CD4-positive, alpha-beta T cell treated with Interleukin-6 for 4 hours (primary cell): Measurements from ENCODE around the gene CYREN.
"Not testable (repeated sequence)": the region's sequence is repeated elsewhere in the genome, so short reads cannot be mapped to it uniquely, and the experiment has no call there.

Experiments used
- DNase-seq: peaks from one replicate; pipeline ENCODE4 v3.0.0-alpha.2; 2020; ENCODE audit warnings: mixed read lengths

The CYREN gene

DNA sequence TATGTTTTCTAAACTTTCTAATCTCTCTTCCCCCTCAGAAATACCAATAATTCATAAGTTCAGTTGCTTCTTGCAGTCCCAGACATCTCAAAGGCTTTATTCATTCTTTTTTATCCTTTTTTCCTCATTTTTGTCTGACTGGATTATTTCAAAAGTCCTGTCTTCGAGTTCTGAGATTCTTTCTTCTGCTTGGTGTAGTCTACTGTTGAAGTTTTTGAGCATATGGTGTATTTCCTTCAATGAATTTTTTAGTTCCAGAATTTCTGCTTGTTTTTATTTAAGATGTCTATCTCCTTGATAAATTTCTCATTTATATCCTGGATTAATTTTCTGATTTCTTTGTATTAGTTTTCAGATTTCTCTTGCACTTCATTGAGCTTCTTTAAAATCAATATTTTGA lies 14.2 kb downstream of the CYREN start:
- no peak for DNase-seq

DNA sequence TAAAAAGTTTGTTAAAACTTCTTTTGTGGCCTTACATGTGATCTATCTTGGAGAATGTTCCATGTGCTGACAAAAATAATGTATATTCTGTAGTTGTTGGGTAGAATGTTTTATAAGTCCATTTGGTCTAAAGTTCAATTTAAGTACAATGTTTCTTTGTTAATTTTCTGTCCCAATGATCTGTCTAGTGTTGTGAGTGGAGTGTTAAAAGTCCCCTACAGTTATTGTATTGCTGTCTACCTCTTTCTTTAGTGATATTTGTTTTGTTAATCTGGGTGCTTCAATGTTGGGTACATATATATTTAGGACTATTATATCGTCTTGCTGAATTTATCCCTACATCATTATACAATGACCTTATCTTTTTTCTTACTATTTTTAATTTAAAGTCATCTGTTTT lies 15.8 kb downstream of the CYREN start:
- DNase-seq = no peak

DNA sequence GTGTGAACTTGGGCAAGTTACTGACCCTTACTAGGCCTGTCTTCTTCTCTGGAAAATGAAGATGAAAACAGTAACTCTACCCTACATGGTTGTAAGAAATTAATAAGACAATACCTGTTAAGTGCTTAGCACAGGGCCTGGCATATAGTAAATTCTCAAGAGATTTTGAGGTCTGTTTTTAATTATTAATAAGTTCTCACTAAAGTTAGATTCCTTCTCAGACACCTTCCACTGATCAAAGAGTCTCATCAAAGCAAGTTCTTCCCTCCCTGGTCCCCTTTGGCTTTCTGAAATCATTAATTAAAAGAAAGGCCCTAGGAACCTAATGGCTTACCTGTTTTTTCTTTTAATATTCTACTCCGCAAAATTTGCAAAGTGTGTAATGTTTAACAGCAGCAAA lies 18.1 kb downstream of the CYREN start:
- DNase-seq = no peak

DNA sequence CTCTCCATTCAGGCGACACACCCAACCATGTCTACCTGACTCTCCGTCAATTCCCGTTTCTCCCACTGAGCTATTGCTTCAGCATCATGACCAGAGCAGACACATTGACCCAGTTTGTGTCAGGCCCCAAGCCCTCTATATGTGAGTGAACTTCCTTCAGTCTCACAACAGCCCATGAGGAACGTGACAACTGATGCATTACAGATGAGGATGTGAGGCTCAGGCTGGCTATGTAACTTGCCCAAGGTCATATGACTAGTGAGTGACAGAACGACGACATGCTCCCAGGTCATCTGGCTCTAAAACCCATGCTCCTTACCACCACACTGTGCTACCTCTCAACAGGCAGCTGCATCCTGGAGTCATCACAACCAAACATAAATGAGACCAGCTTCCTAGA lies 19.0 kb downstream of the CYREN start:
- no peak for DNase-seq

DNA sequence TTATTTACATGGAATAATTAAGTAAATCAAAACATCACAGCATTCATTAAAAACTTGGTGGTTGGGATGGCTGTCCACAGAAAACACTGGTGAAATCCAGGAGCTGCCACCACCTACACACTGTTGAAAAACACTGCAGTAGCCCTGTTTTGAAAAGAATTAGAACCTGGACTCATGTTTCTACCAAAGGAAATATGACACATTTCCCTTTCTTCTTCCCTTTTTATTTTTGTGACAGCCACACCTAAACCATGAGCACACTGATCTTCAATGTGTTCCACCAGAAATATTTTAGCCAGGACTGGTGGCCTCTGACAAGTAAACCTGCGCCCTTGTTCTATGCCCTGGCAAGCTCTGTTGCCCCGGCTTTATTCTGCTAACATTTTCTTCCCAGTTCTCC lies 19.4 kb downstream of the CYREN start:
- no peak for DNase-seq

DNA sequence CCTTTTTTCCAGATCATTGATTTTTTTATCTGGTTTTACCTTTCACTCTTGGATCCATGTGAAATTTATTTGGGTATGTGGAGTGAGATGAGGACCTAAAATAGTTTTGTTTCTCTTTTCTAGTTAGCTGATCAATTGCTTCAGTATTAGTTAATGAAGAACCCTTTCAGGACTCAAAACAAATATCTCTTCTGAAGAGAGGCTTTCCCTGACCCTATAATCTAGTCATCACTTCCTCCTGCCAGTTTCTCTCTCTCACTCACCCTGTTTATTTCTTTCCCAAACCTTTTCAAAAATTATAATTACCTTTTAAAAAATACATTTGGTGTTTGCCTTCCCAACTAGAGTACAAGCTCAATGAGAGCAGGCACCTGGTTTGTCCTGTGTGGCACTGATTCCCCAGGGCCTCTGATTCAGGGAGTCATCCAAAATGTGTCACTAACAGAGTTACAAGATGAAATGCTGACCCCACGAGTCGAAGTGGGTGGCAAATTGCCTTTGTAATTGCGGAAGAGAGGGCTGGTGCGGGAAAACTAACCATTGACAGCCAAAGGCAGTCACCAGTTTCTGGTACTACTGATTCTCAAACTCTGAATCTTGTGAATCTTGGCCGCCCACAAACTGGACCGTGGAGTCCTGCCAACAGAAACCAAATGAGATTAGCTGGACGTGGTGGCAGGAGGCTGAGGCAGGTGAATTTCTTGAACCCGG lies 20.3 kb downstream of the CYREN start:
- no peak for DNase-seq

DNA sequence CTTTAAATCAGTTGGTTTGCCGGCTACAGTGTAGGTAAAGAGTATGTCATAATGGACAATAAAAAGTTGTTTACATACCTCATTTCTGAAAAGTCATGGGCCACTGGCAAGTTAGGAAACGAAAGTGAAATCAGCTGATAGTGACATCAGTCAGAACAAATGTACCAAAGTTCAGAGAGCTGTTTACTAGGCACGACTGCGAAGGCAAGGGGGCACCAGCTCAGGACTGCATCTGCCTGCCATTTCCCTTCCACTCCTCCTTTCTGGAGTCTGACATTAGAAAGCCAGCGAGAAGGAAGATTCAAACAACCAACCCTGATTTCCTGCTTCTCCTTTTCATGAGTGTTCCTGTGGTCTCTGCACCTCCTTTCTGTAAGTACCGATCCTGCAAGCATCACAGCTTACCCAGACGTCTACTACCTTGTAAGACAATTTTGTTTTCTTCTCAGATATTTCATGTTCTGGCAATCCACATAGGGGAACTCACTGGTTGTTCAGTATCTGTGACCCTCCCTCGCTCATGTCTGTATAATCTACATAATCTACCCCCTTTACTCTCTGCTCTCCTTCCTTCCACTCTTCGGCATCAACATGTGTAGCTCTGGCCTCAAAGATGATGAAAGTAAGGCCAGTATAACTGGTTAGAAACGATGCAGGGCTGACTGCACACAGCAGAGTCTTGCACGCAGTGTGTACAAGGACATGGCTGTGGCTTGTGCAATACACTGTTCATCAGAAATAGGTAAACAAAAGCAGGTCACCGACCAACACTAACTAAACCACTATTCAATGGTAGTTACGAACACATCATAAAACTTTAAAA lies 22.4 kb downstream of the CYREN start, which contains the start of gene TMEM140:
TMEM140 (plus strand) TSS at position 174 of the 823 bp plus-strand sequence. CDS start 16,370 bp downstream, outside the sequence.
- peak; percentile 70 for DNase-seq

DNA sequence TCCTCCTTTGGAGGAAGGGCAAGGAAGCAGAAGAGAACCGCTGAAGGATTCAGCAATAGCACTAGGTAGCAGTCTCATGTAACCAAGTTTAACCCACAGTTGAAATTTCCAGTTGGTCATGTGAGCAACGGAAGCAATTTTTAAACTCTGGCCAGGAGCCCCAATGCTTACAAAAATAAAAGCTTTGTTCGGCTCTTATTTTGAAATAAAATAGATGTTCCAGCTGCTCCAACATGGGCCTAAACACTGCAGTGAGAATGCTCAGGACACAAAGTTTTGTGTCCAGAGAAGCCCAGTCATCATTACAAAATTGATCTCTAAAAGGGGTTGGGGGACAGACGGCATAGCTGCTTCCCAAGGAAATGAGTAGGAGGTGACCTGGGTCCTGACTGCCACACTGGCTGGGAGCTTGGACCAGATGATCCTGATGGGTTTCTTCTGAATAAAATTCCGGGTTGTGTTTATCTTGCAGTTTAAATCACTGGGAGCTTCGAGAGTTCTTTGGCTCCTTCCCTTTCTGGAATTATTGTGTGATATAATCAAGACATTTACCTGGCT lies 23.1 kb downstream of the CYREN start:
- DNase-seq = no peak

DNA sequence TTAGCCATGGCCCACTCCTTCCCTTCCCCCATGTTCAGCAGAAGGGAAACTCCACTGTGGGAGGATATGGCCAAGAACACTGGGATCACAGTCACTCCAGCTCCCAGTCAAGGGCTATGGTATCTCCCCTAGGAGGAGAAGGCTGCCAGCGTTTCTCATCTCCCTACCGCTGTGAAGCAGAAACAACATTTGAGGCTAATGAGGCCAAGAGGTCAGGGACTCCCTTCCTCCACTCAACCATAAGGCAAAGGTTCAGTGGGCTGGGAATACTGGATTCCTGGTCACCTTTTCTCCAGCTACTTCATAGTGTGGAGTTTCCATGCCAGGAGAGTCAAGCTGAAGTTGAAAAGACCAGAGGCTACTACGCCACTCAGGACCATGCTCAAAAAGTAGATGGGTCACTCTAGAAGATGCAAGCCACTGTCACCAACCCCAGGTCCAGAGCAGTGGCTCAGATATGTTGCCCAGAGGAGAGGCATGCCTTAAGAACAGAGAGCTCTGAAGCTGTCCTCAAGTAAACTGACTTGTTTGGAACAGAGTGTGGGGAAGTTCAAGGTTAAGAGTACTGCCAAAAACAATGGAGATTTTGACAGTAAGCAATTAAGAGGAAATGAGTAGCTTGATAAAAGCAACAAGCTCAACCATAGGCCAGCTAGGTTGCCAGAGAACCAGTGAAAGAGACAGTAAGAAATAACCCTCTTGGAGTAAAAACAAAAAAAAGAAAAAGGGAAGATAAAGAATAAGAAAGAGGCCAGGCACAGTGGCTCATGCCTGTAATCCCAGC lies 26.4 kb downstream of the CYREN start:
- no peak for DNase-seq

DNA sequence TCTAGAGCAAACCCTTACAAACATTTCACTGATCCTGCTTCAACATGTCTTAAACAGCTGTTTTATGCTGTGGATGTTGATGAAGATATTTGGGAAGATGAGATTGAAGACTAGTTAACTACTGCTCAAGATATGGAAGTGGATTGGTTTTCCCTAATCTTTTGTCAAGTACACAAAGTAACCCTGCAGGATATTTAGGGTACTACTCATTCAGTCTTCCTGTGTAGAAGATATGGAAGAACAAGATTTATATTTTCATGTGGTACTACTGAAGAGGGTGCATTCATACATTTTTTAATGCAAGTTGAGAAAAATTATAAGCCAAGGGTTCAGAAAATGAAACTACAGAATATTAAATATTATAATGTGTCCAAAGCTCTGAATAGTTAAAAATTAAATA lies 40.9 kb downstream of the CYREN start:
- DNase-seq = no peak

DNA sequence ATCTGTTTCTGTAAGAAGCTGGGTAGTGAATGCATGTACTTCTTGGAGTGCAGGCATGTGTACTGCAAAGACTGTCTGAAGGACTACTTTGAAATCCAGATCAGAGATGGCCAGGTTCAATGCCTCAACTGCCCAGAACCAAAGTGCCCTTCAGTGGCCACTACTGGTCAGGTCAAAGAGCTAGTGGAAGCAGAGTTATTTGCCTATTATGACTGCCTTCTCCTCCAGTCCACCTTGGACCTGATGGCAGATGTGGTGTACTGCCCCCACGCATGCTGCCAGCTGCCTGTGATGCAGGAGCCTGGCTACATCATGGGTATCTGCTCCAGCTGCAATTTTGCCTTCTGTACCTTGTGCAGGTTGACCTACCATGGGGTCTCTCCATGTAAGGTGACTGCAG lies 41.6 kb downstream of the CYREN start:
- DNase-seq = no peak

DNA sequence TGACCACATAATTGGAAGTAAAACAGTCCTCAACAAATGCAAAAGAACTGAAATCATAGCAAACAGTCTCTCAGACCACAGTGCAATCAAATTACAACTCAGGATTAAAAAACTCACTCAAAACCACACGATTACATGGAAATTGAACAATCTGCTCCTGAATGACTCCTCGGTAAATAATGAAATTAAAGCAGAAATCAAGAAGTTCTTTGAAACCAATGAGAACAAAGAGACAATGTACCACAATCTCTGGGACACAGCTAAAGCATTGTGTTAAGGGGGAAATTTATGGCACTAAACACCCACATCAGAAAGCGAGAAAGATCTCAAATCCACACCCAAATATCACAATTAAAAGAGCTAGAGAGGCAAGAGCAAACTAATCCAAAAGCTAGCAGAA lies 45.9 kb downstream of the CYREN start:
- DNase-seq = not testable (repeated sequence)

DNA sequence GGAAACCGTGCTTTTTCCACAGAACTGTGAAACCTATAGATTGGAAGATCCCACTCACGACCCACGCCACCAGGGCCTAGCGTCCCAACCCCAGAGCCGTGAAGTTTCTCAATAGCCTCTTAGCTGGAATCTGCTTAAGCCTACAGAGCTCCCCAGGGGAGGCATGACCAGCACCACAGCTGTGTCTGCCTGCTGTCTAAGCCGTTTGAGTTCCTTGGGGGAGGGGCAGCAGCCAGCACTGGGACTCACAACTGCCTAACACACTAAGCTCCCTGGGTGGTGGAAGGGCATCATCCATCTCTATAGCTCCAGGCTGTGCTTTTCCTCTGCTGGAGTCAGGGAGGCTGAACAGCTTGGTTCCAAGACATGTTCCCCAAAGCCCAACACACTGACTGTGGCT lies 48.6 kb downstream of the CYREN start:
- no peak for DNase-seq

DNA sequence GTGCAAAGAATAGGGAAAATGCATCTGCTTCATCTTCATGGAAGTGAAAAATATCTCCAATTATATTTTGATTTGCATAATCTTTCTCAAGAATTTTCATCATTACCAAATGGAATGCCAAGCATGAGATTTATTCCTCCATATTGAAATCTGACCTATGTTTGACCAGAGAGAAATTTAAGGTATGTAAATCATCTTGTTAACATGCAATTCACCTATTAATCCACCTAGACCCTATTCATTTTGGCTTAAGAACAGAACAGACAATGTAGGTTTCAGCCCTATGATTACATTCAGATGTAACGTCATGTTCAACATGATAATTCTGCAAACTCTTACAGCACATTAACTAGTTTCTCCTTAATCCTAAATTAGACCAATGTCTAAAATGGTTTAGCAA lies 53.4 kb downstream of the CYREN start:
- no peak for DNase-seq
